A673 (cell line): Measurements from ENCODE around the gene PRSS56. TPM values are rescaled to one million over a fixed set of nuclear protein-coding genes. Genes with fewer than 3 reads are reported as not detected.

Experiments
- BruUV-seq: library from RNA; stranded (reverse); fragments of 400-500 nt; replicated peaks from 2 replicates; lab custom pipeline; 2021; lab: Mats Ljungman, UMichigan
- CTCF ChIA-PET: fragments of 300-600 bp; sonication (Branson Sonifier 250); formaldehyde crosslinking; loops from one replicate; lab custom pipeline; 2022; ENCODE audit warnings: antibody characterized with exemption; lab: Charles Lee
- POLR2A ChIA-PET: fragments of 300-600 bp; sonication (Branson Sonifier 250); formaldehyde crosslinking; loops from one replicate; lab custom pipeline; 2022; ENCODE audit warnings: antibody characterized with exemption; ENCODE audit not compliant: low non-redundant PET; lab: Charles Lee
- DNase-seq: peaks from one replicate; pipeline ENCODE4 v3.0.0-alpha.2; 2015; ENCODE audit warnings: low spot score
- H3K27ac ChIP-seq: fragments of 200-600 bp; sonication (generic); 2 replicates; pipeline ENCODE4 v1.5.1; 2016; ENCODE audit warnings: mixed run types, low read depth, mild to moderate bottlenecking, mixed read lengths, antibody characterized with exemption, low read length; ENCODE audit not compliant: poor library complexity, severe bottlenecking
- H3K27me3 ChIP-seq: fragments of 200-600 bp; sonication (generic); replicated peaks from 2 replicates; pipeline ENCODE4 v1.6.1; 2017; ENCODE audit warnings: mixed run types, low read depth, mild to moderate bottlenecking, mixed read lengths, antibody characterized with exemption, low read length; ENCODE audit not compliant: insufficient read depth, poor library complexity
- H3K36me3 ChIP-seq: fragments of 200-600 bp; sonication (generic); 2 replicates; pipeline ENCODE4 v1.6.1; 2016; ENCODE audit warnings: mixed run types, mild to moderate bottlenecking, mixed read lengths, antibody characterized with exemption, low read length; ENCODE audit not compliant: insufficient read depth, poor library complexity, severe bottlenecking
- H3K4me1 ChIP-seq: fragments of 200-600 bp; sonication (generic); 2 replicates; pipeline ENCODE4 v1.6.1; 2017; ENCODE audit warnings: mixed run types, mild to moderate bottlenecking, mixed read lengths, antibody characterized with exemption, low read length; ENCODE audit not compliant: insufficient read depth, poor library complexity, severe bottlenecking
- H3K4me3 ChIP-seq: fragments of 200-600 bp; sonication (generic); 2 replicates; pipeline ENCODE4 v1.5.1; 2016; ENCODE audit warnings: low read depth, mixed run types, mild to moderate bottlenecking, mixed read lengths, low read length; ENCODE audit not compliant: poor library complexity, severe bottlenecking
- H3K9me3 ChIP-seq: fragments of 200-600 bp; sonication (generic); 2 replicates; pipeline ENCODE4 v1.6.1; 2016; ENCODE audit warnings: mixed run types, low read depth, mild to moderate bottlenecking, mixed read lengths, antibody characterized with exemption, low read length; ENCODE audit not compliant: poor library complexity, severe bottlenecking
- CTCF ChIP-seq: fragments of 300-800, 200-600 bp; sonication (generic); conservative IDR thresholded peaks from 2 replicates; pipeline ENCODE4 v1.5.1; 2017; ENCODE audit warnings: low read depth, mild to moderate bottlenecking, antibody characterized with exemption, low read length, moderate library complexity, mixed read lengths
- EZH2 ChIP-seq: fragments of 200-600 bp; sonication (generic); IDR thresholded peaks from 2 replicates; pipeline ENCODE4 v1.6.1; 2017; ENCODE audit warnings: borderline replicate concordance, low read depth, mild to moderate bottlenecking, mixed read lengths, antibody characterized with exemption, low read length; ENCODE audit not compliant: poor library complexity, severe bottlenecking
- intact Hi-C: fragments of 100-400 bp; cut with micrococcal nuclease; formaldehyde crosslinking; loops from one replicate; pipeline ENCODE4 v1.10.0; 2022; ENCODE audit not compliant: unreplicated experiment
- total RNA-seq: library from RNA; stranded (reverse); gene quantifications from 2 replicates; pipeline ENCODE4 v1.2.3, GENCODE V29; 2021

The PRSS56 gene
- total RNA-seq, 1 experiment from 2014 or later, result not detected

DNA sequence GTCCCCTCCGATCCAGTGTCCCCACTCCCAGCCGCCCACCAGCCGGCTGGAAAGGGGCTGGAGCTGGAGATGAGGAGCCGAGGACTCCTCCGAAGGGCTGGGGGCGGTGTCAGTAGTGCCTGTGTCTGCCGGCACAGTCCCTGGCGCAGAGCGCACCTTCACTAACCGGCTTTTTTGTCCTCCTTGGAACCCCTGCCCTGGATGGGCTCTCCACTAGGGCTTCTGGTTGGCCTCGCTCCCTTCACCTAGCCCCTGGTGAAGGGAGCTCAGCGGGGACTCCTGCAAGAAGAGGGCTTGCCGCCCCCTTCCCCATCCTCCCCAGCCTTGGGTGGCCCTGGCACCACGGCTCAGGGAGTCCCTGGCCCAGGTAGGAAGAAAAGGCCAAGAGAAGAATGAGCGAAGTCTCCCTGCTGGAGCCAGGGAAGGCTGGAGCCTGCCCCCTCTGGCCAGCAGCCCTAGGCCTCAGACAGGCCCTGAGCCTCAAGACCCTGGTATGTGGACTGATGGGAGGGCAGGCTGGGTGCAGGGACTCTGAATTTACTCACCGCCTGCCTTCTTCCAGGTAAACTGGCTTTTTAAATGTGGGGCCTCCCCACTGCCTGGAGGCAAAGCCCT is 32.0 kb upstream of the PRSS56 start:
- Histone ChIP-seq H3K4me1 (no peaks in the 10 kb centered on the region), H3K27me3 (peaks cover 50% of the 10 kb centered on the region), H3K9me3 (no peaks in the 10 kb centered on the region), H3K4me3 (no peak overlapping the region), H3K36me3 (no peaks in the 10 kb centered on the region), H3K27ac (no peak overlapping the region)
- POLR2A ChIA-PET, result no interaction called here
- DNase-seq, result no peak
- BruUV-seq, result no TSS peak
- CTCF ChIA-PET, result no interaction called here
- intact Hi-C loops, result no loop called here
- TF ChIP-seq EZH2, result no peak
- no peak for TF ChIP-seq CTCF

- no peaks in the 10 kb centered on the region for H3K36me3 ChIP-seq
- no peak for TF ChIP-seq EZH2
- TF ChIP-seq CTCF, result no peak
- ChIA-PET CTCF (no interaction called here), POLR2A (no interaction called here)
- no peak for DNase-seq
- no peak overlapping the region for H3K4me3 ChIP-seq
- H3K27me3 ChIP-seq, result peaks cover 50% of the 10 kb centered on the region
- H3K9me3 ChIP-seq, result no peaks in the 10 kb centered on the region
- no peaks in the 10 kb centered on the region for H3K4me1 ChIP-seq
- no peak overlapping the region for H3K27ac ChIP-seq
- intact Hi-C loops, result no loop called here
- no TSS peak for BruUV-seq
Observed at GRCh38 chr2:232488721-232489300, 31.4 kb upstream of the PRSS56 start.

DNA sequence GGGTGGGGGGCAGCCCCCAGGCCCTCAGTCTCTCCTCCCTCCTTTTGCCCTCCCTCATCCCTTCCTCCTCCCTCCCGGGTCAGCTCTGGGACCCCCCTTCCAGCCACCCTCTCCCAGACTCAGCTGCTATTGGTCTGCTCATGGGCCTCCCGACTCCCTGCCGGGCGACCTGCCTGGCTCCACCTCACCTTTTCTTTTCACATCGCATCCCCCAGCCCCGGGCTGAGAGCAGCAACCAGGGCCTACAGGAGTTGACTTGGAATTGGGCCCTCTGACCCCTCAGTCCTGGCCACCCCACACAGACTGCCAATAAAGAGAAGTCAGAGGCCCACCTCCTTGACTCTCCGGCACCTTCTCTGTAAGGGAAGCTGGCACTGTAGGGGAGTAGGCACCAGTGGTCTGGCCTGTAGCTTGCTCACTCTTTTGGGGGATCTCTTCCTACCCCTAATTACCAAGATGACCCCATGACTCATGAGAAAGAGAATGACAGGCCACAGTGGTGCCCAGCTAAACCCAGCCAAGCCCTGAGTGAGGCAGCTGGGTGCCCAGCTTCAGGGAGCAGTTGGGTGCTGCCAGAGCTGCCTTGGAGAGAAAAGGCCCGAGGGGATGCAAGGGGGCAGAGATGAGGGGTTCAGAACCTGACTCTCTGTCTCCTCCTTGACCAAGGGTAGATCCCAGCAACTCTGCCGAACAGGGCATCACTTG is 30.5 kb upstream of the PRSS56 start:
- intact Hi-C loops, result no loop called here
- POLR2A ChIA-PET, result no interaction called here
- CTCF ChIA-PET, result no interaction called here
- Histone ChIP-seq H3K36me3 (no peaks in the 10 kb centered on the region), H3K27ac (no peak overlapping the region), H3K4me3 (no peak overlapping the region), H3K9me3 (no peaks in the 10 kb centered on the region), H3K4me1 (no peaks in the 10 kb centered on the region), H3K27me3 (peaks cover 43% of the 10 kb centered on the region)
- BruUV-seq, result no TSS peak
- no peak for DNase-seq
- no peak for TF ChIP-seq EZH2
- no peak for TF ChIP-seq CTCF
